HepG2 (cell line): Measurements from ENCODE around the gene ABCB11. TPM values are rescaled to one million over a fixed set of nuclear protein-coding genes. Genes with fewer than 3 reads are reported as not detected.

Source experiments
- ATAC-seq: fragments of 200-7000 bp; cut with Tn5 transposase; 3 replicates; pipeline ENCODE4 v1.9.1; 2020; ENCODE audit warnings: mild to moderate bottlenecking, moderate library complexity
- BruUV-seq: library from RNA; stranded (reverse); fragments of 400-500 nt; replicated peaks from 2 replicates; lab custom pipeline; 2021; lab: Mats Ljungman, UMichigan
- CTCF ChIA-PET: fragments of 300-600 bp; formaldehyde crosslinking; extraction: SDS; loops from one replicate; lab custom pipeline; 2021; ENCODE audit warnings: low total read pairs, inconsistent platforms, low intra/inter-chr PET ratio; lab: Yijun Ruan, JAX
- POLR2A ChIA-PET: fragments of 350-600 bp; sonication (Branson Sonifier 250); formaldehyde crosslinking; loops from one replicate; lab custom pipeline; 2020; ENCODE audit warnings: antibody characterized with exemption, inconsistent platforms; lab: Yijun Ruan, JAX
- DNase-seq: peaks from one replicate; pipeline ENCODE4 v3.0.0-alpha.2; 2015; ENCODE audit warnings: low spot score
- FAIRE-seq: peaks from 3 replicates; lab custom pipeline; 2011; peaks lifted over from hg19 to GRCh38; lab: Jason Lieb, UNC
- H2AFZ ChIP-seq: one replicate; pipeline ENCODE4 v1.6.1; 2011; ENCODE audit warnings: low read length, inconsistent platforms
- H3K27ac ChIP-seq: fragments of 300-600 bp; 3 replicates; pipeline ENCODE4 v1.8.0; 2011; ENCODE audit warnings: mixed run types, mild to moderate bottlenecking, mixed read lengths, low read length, inconsistent platforms; ENCODE audit not compliant: insufficient read depth; ENCODE audit errors: extremely low read length
- H3K27me3 ChIP-seq, 2 experiments: fragments of 200-600 bp in 1 of 2; 2 replicates in 1 of 2; 3 replicates in 1 of 2; pipeline versions ENCODE4 v1.6.0 to v1.8.0; 2011; ENCODE audit warnings: low read length in 2 of 2, mild to moderate bottlenecking in 2 of 2, moderate library complexity in 2 of 2, inconsistent platforms in 1 of 2; ENCODE audit not compliant: insufficient read depth in 2 of 2, control insufficient read depth in 1 of 2
- H3K36me3 ChIP-seq, 2 experiments: fragments of 200-600 bp in 1 of 2; replicated peaks in 1 of 2; 2 replicates in 1 of 2; 3 replicates in 1 of 2; pipeline versions ENCODE4 v1.5.1 to v1.8.0; 2011; ENCODE audit warnings: low read length in 2 of 2, inconsistent platforms in 1 of 2; ENCODE audit not compliant: insufficient read depth in 2 of 2, control insufficient read depth in 1 of 2
- H3K4me1 ChIP-seq: 2 replicates; pipeline ENCODE4 v1.5.1; 2012; ENCODE audit warnings: low read length, inconsistent platforms; ENCODE audit not compliant: insufficient read depth
- H3K4me2 ChIP-seq: 2 replicates; pipeline ENCODE4 v1.6.0; 2011; ENCODE audit warnings: low read depth, low read length, inconsistent platforms
- H3K4me3 ChIP-seq, 3 experiments: fragments of 200-600 bp in 1 of 3; sonication (generic), shearing (Covaris generic) in 1 of 3; replicated peaks in 1 of 3; 2 replicates each; pipeline ENCODE4 v1.5.1; 2011 to 2016; ENCODE audit warnings: low read length in 3 of 3, inconsistent platforms in 2 of 3, low read depth in 2 of 3, mild to moderate bottlenecking in 2 of 3, control low read depth in 1 of 3, mixed read lengths in 1 of 3; ENCODE audit not compliant: insufficient read depth in 1 of 3
- H3K79me2 ChIP-seq: one replicate; pipeline ENCODE4 v1.6.1; 2011; ENCODE audit warnings: low read length, inconsistent platforms; ENCODE audit not compliant: insufficient read depth
- H3K9ac ChIP-seq: 2 replicates; pipeline ENCODE4 v1.6.0; 2011; ENCODE audit warnings: mild to moderate bottlenecking, low read depth, low read length, inconsistent platforms; ENCODE audit not compliant: insufficient read depth
- H3K9me3 ChIP-seq: 2 replicates; pipeline ENCODE4 v1.5.1; 2012; ENCODE audit warnings: mild to moderate bottlenecking, low read length
- H4K20me1 ChIP-seq: 2 replicates; pipeline ENCODE4 v1.6.0; 2011; ENCODE audit warnings: inconsistent platforms, mild to moderate bottlenecking, low read length, moderate library complexity; ENCODE audit not compliant: insufficient read depth
- CEBPB ChIP-seq: IDR thresholded peaks from 2 replicates; pipeline ENCODE4 v1.6.1; 2011; ENCODE audit warnings: low read depth, low read length, improper control_type of control experiment, borderline replicate concordance
- DZIP1 ChIP-seq: sonication (generic); formaldehyde crosslinking; IDR thresholded peaks from 2 replicates; pipeline ENCODE4 v1.5.0; 2020; ENCODE audit warnings: mild to moderate bottlenecking, missing genetic modification reagents
- HNRNPLL ChIP-seq: fragments of 200-400 bp; formaldehyde crosslinking; IDR thresholded peaks from 2 replicates; pipeline ENCODE4 v1.6.1; 2017; ENCODE audit warnings: mild to moderate bottlenecking, low read depth, low read length; ENCODE audit not compliant: poor library complexity, severe bottlenecking
- POLR2AphosphoS5 ChIP-seq: IDR thresholded peaks from 2 replicates; pipeline ENCODE4 v1.6.1; 2012; ENCODE audit warnings: low read depth, low read length
- SNRNP70 ChIP-seq: fragments of 200-400 bp; formaldehyde crosslinking; IDR thresholded peaks from 2 replicates; pipeline ENCODE4 v1.6.1; 2017; ENCODE audit warnings: mild to moderate bottlenecking, low read depth, low read length, moderate library complexity
- ZBTB38 ChIP-seq: sonication (generic); formaldehyde crosslinking; IDR thresholded peaks from 2 replicates; pipeline ENCODE4 v1.5.1; 2020; ENCODE audit warnings: mild to moderate bottlenecking, missing genetic modification reagents
- WGBS: methylation state at CpG from one replicate; pipeline ENCODE4 v1.1.6; 2017; ENCODE audit warnings: low lambda C conversion rate; 5-methylcytosine and 5-hydroxymethylcytosine counted together
- in situ Hi-C: cut with HindIII; loops from 2 replicates; pipeline ENCODE4 v1.10.0; 2017; ENCODE audit warnings: low pct_unique_long_range_greater_than_20kb; ENCODE audit not compliant: extremely low pct_ligation_motif_present
- intact Hi-C: fragments of 100-400 bp; cut with micrococcal nuclease; formaldehyde crosslinking; loops from one replicate; pipeline ENCODE4 v1.10.0; 2022; ENCODE audit not compliant: unreplicated experiment
- polyA plus RNA-seq, 8 experiments: library from polyadenylated mRNA; depleted of rRNA in 3 of 8; stranded (reverse) in 7 of 8; unstranded in 1 of 8; fragments of >200 nt; fragmentation: Illumina TruSeq in 4 of 8; extraction: Trizol in 4 of 8; gene quantifications; 2 replicates each; pipeline versions ENCODE4 v1.2.1 to v1.2.3, GENCODE V29; 2011 to 2016; ENCODE audit warnings: low read depth in 4 of 8, missing spikeins in 1 of 8, mixed read lengths in 1 of 8; ENCODE audit not compliant: insufficient read depth in 1 of 8
- total RNA-seq, 5 experiments: library from RNA; depleted of rRNA; stranded (reverse); fragments of >200 nt; fragmentation: Illumina TruSeq; extraction: Trizol; gene quantifications; 2 replicates each; pipeline ENCODE4 v1.2.3, GENCODE V29; 2016; ENCODE audit warnings: low read depth in 1 of 5

Gene ABCB11
- total and polyA plus RNA-seq, 2 of the 13 experiments (the other 11 are each of a cell fraction or from before 2014, with no cell fraction given): not detected

- H3K9me3 ChIP-seq: no peaks in the 10 kb centered on the region
- H3K4me3 ChIP-seq: no peak overlapping the region
- no peak overlapping the region for H3K9ac ChIP-seq
- ChIA-PET POLR2A (no interaction called here), CTCF (no interaction called here)
- H3K27me3 ChIP-seq: peaks cover 0 to 51% of the 10 kb centered on the region in 2 experiments; a peak in 4 of 5 replicates
- H3K4me2 ChIP-seq: no peak overlapping the region
- no peak overlapping the region for H2AFZ ChIP-seq
- no TSS peak for BruUV-seq
- intact Hi-C loops (no loop called here), in situ Hi-C loops (loop anchor here (25.0 kb wide), 1 partner anchor 776 kb away; no protein-coding TSS in a partner anchor)
- no peaks in the 10 kb centered on the region for H4K20me1 ChIP-seq
- H3K79me2 ChIP-seq: no peaks in the 10 kb centered on the region
- TF ChIP-seq CEBPB: peak; percentile 56
- TF ChIP-seq DZIP1 (CRISPR knock-in tag): no peak
- TF ChIP-seq ZBTB38 (CRISPR knock-in tag): no peak
- FAIRE-seq (no peak), DNase-seq (no peak), ATAC-seq (peak; percentile 43; the same call in 2 of the 3 replicates)
- no peaks in the 10 kb centered on the region for H3K36me3 ChIP-seq
- no peaks in the 10 kb centered on the region for H3K4me1 ChIP-seq
- no peak overlapping the region for H3K27ac ChIP-seq
- 32% methylated on average over 4 of the region's 4 CpGs for WGBS
Observed at GRCh38 chr2:168913495-168913894, 117.6 kb downstream of the ABCB11 start.

GRCh38 chr2:168912901-168913369 is 118.2 kb downstream of the ABCB11 start:
- no peaks in the 10 kb centered on the region for H3K36me3 ChIP-seq
- in situ Hi-C loops (loop anchor here (25.0 kb wide), 1 partner anchor 776 kb away; no protein-coding TSS in a partner anchor), intact Hi-C loops (no loop called here)
- POLR2A ChIA-PET: no interaction called here
- peak; percentile 79 for ATAC-seq
- DNase-seq: no peak
- H2AFZ ChIP-seq: no peak overlapping the region
- WGBS: 53% methylated on average over 21 of the region's 21 CpGs
- no peak for FAIRE-seq
- H3K79me2 ChIP-seq: no peaks in the 10 kb centered on the region
- peak; percentile 69 for TF ChIP-seq HNRNPLL
- TF ChIP-seq POLR2AphosphoS5: no peak
- TF ChIP-seq SNRNP70: no peak
- no peak overlapping the region for H3K27ac ChIP-seq
- peak overlapping the region; percentile 28; the same call in 1 of the 2 replicates for H3K4me2 ChIP-seq
- H3K4me3 ChIP-seq: no peak overlapping the region
- H3K9ac ChIP-seq: no peak overlapping the region
- no peaks in the 10 kb centered on the region for H3K4me1 ChIP-seq
- H3K27me3 ChIP-seq: peaks cover 2 to 56% of the 10 kb centered on the region in 2 experiments; a peak in 4 of 5 replicates
- no TSS peak for BruUV-seq
- no peaks in the 10 kb centered on the region for H3K9me3 ChIP-seq
- no peaks in the 10 kb centered on the region for H4K20me1 ChIP-seq
- CTCF ChIA-PET: no interaction called here
